Measurements from ENCODE around the gene ERH.

GRCh38 chr14:69427596-69427995 is 29.5 kb upstream of the ERH start:
- TF ChIP-seq ARNT (IDR thresholded peaks at IDR 0.05) (no peak), TARDBP (IDR thresholded peaks at IDR 0.05) (no peak), SP1 (IDR thresholded peaks at IDR 0.05) (no peak), SUZ12 (IDR thresholded peaks at IDR 0.05) (no peak), FOXM1 (IDR thresholded peaks at IDR 0.05; ENCODE audit: borderline replicate concordance) (no peak)

Data from HEK293T (cell line).